GM10266 (cell line): ENCODE measurements around the gene NACC2.

Experiments used
- DNase-seq: peaks from one replicate; pipeline ENCODE4 v3.0.0; 2012; ENCODE audit errors: extremely low spot score
- CTCF ChIP-seq: IDR thresholded peaks from 2 replicates; pipeline ENCODE4 v1.5.1; 2012; ENCODE audit warnings: mild to moderate bottlenecking, low read depth; ENCODE audit not compliant: control insufficient read depth, insufficient read depth; ENCODE audit errors: missing control alignments

NACC2 gene

DNA sequence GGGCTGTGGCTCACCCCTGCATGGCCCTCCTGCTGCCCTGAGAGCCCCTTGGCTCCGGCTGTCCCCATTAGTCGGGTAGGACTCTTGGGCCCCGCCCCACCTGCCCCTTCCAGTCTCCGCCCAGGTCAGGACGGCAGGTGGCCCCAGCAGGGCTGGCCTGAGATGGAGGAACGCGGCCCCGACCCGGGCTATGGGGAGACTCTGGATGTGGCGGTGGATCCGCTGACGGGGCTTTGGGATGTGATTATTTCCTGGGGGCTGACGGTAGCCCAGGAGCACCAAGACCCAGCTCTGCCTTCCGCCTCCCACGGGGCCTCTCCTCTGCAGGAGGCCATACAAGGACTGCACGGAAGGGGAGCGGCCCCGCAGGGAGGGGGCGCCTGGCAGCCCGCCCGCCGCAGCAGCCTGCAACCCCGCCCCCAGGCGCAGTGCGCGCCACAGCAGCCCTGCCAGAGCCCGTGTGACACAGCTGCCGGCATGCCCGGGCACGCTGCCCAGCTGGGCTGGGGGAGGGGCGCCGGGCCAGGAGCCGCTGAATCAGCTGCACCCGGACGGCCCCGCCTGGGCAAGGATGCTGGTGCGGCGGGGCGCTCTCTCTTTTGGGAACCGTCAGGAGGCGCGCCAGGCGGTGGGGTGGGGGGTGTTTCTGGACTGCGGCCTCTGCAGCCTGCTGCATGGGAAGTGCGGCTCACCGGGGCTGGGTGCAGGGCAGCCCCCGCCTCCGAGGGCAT, 14.4 kb upstream of the NACC2 start:
- DNase-seq, result peak; percentile 93
- no peak for TF ChIP-seq CTCF

DNA sequence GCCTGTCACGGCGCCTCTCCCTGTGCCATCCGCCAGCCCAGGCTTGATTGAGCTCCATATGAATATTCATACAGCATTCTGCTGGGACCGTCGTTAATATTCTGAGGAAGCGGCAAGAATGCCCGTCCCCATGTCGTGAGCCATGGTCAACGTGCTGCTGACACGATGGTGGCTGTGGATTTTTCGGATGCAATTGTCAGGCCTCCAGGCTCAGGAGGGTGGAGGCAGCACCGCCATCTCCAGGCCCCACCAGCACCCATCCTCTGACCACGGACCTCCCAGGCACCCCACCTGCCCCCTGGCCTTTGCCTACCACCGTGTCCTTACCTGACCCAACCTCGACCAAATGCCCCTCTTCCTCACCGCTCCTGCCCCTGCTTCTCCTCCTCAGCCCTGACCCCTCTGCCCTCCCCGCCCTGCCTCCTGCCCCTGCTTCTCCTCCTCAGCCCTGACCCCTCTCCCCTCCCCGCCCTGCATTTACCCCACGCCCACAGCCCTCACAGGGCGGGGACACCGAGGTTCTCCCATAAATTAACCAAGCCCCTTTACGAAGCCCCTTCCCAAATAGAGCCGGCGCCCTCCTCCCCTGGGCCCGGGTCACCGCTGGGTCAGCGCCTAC, 13.7 kb upstream of the NACC2 start:
- no peak for DNase-seq
- no peak for TF ChIP-seq CTCF

- TF ChIP-seq CTCF, result no peak
- DNase-seq, result no peak
These were observed 13.0 kb upstream of the NACC2 start for GRCh38 chr9:136107953-136108647.

- peak; percentile 81 for DNase-seq
- TF ChIP-seq CTCF, result no peak
These were observed 12.3 kb upstream of the NACC2 start for GRCh38 chr9:136107155-136107952.

DNA sequence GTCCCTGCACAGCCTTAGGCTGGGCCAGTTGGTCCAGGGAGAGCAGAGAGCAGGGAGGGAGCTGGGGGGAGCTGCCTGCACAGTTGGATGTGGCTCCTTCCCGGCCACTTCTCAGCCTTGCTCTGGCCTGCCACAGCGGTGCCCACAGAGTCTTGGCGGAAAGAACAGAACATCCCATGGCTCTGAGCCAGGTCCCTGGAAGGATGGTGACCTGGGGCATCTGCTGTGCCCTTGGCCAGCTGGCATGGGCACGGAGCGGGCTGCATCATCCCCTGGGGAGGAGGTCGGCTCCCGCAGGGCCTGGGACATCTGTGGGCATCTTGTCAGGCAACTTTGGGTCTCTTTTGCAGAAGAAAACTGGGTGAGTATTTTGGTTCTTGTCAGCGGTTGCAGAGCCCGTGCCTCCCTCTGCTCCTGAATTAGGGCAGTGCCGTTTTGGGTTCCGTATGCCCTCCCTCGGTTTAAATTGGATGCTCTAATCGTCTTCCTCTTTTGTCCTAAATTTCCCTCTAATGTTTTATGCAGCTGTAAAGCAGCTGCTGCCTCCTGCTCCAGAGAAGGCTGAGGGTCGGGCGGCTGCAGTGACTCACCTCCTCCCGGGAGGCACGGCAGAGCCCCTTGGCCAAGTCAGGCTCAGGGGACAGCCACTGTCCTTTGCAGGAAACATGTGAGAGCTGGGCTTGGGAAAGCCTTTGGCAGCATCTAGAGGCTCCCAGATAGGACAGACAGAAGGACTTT, 10.5 kb upstream of the NACC2 start:
- DNase-seq, result no peak
- TF ChIP-seq CTCF, result no peak

DNA sequence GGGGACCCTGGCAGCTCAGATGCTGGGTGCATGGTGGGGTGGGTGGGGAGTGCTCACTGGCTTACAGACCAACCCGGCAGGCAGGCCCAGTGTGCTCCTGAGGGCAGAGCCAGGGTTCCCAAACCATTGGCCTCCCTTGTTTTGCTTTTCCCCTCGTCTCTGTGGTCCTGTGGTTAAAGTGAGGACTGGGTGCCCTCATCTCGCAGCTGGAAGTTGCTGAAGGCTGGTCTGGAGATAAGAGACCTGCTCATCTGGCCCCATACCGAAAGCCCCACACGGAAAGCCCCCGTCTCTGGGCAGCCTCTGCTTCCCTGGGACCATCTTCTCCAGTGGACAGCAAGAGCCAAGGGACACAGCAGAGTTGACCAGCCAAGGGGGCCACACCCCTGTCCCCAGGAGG, 9.8 kb upstream of the NACC2 start:
- no peak for DNase-seq
- no peak for TF ChIP-seq CTCF
